ENCODE measurements around the gene SQSTM1.

DNA sequence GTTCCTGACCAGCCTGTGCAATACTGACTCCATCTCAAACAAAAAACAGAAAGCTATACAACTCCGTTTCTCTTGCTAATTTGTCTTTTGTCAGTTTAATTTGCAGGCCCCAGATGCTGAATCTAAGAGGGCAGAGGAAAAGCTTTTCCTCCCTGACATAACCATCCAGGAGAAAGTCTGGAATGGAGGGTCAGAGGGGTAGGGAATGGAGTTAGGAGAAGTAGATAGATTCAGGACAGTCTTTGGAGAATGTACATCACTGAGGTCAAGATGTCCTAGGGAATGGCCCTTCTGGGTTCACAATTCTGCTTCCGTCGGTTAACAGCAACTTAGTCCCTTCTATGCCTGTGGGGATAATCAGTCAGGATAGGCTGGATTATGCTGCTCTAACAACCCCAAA, 6.6 kb upstream of the SQSTM1 start:
- TF ChIP-seq POLR2A (IDR thresholded peaks at IDR 0.05), result no peak
- TF ChIP-seq, protein P1, sequence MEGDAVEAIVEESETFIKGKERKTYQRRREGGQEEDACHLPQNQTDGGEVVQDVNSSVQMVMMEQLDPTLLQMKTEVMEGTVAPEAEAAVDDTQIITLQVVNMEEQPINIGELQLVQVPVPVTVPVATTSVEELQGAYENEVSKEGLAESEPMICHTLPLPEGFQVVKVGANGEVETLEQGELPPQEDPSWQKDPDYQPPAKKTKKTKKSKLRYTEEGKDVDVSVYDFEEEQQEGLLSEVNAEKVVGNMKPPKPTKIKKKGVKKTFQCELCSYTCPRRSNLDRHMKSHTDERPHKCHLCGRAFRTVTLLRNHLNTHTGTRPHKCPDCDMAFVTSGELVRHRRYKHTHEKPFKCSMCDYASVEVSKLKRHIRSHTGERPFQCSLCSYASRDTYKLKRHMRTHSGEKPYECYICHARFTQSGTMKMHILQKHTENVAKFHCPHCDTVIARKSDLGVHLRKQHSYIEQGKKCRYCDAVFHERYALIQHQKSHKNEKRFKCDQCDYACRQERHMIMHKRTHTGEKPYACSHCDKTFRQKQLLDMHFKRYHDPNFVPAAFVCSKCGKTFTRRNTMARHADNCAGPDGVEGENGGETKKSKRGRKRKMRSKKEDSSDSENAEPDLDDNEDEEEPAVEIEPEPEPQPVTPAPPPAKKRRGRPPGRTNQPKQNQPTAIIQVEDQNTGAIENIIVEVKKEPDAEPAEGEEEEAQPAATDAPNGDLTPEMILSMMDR (IDR thresholded peaks at IDR 0.05), result no peak
